Activated CD4-positive, alpha-beta T cell treated with anti-CD3 and anti-CD28 coated beads for 36 hours (primary cell): ENCODE data around the gene TP53RK. TPM values are rescaled to one million over a fixed set of nuclear protein-coding genes. Genes with fewer than 3 reads are reported as not detected.
A peak's percentile ranks its signal among the peaks of the same experiment; 100 is the strongest.

Source experiments
- ATAC-seq: fragments of 200-7000 bp; cut with Tn5 transposase; one replicate; pipeline ENCODE4 v1.10.0; 2021; ENCODE audit warnings: mild to moderate bottlenecking, moderate library complexity
- CTCF ChIA-PET: fragments of 350-600 bp; sonication (Branson Sonifier 250); formaldehyde crosslinking; loops from one replicate; lab custom pipeline; 2021; ENCODE audit warnings: antibody characterized with exemption; lab: Charles Lee
- POLR2A ChIA-PET: fragments of 350-600 bp; sonication (Branson Sonifier 250); formaldehyde crosslinking; loops from one replicate; lab custom pipeline; 2021; ENCODE audit warnings: antibody characterized with exemption, inconsistent platforms; lab: Charles Lee
- DNase-seq: peaks from one replicate; pipeline ENCODE4 v3.0.0-alpha.2; 2020
- H3K27ac Mint-ChIP-seq: one replicate; pipeline ENCODE4 v1.8.0; 2021; ENCODE audit warnings: mixed read lengths
- H3K27me3 Mint-ChIP-seq: one replicate; pipeline ENCODE4 v1.8.0; 2021; ENCODE audit warnings: mixed read lengths
- H3K36me3 Mint-ChIP-seq: one replicate; pipeline ENCODE4 v1.8.0; 2021; ENCODE audit warnings: low read depth, mixed read lengths
- H3K4me1 Mint-ChIP-seq: one replicate; pipeline ENCODE4 v1.8.0; 2021; ENCODE audit warnings: mixed read lengths
- H3K4me3 Mint-ChIP-seq: one replicate; pipeline ENCODE4 v1.8.0; 2021; ENCODE audit warnings: mild to moderate bottlenecking, moderate library complexity, mixed read lengths
- H3K9me3 Mint-ChIP-seq: one replicate; pipeline ENCODE4 v1.8.0; 2021; ENCODE audit warnings: low read depth, mixed read lengths
- intact Hi-C, 2 experiments: fragments of 100-400 bp; cut with DNase I in 1 of 2; cut with micrococcal nuclease in 1 of 2; formaldehyde crosslinking; loops; one replicate each; pipeline versions ENCODE4 v1.14.2 to v1.15.1; 2022 to 2024; cut with DNase I, micrococcal nuclease
- total RNA-seq, 2 experiments: library from RNA; stranded (reverse); gene quantifications; one replicate each; pipeline ENCODE4 v1.2.3, GENCODE V29; 2021

TP53RK gene
- total RNA-seq, 2 experiments from 2014 or later, result 11.2 to 12.1 TPM

DNA sequence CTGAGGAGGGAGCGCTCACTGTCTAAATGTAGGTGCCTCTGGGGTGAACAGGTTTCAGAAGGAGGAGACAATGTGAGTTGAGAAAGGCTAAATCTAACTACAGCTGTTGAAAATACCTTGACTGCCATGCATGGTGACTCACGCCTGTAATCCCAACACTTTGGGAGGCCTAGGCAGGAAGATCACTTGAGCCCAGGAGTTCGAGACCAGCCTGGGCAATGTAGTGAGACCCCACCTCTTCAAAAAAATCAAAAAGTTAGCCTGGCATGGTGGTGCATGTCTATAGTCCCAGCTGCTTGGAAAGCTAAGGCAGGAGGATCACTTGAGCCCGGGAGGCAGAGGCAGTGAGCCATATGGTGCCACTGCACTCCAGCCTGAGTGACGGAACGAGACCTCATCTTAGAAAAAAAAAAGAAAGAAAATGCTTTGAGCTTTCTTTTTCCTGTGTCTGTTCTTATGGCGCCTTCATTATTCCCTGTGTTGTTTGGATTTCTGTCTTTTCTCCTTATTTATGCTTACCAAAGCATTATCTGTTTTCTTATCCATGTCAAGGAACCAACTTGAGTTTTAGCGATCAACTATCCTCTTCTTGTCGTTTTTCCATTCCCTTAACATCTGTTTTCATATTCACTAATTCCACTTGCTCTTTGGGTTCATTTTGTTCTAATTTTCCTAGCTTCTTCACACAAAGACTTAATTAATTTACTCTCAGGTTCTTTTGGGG lies 28.7 kb upstream of the TP53RK start:
- POLR2A ChIA-PET, result interaction anchor here (0.5 to 0.6 kb wide), 2 partner anchors 8 to 633 kb away, joined by 3 to 4 read pairs; no protein-coding TSS in a partner anchor
- intact Hi-C loops, result no loop called here
- H3K4me1 Mint-ChIP-seq, result no peaks in the 10 kb centered on the region
- H3K27ac Mint-ChIP-seq, result no peak overlapping the region
- H3K4me3 Mint-ChIP-seq, result no peak overlapping the region
- H3K36me3 Mint-ChIP-seq, result no peaks in the 10 kb centered on the region
- no peak for DNase-seq
- ATAC-seq, result no peak
- CTCF ChIA-PET, result no interaction called here
- H3K9me3 Mint-ChIP-seq, result peaks cover 8% of the 10 kb centered on the region
- peaks cover 23% of the 10 kb centered on the region for H3K27me3 Mint-ChIP-seq

DNA sequence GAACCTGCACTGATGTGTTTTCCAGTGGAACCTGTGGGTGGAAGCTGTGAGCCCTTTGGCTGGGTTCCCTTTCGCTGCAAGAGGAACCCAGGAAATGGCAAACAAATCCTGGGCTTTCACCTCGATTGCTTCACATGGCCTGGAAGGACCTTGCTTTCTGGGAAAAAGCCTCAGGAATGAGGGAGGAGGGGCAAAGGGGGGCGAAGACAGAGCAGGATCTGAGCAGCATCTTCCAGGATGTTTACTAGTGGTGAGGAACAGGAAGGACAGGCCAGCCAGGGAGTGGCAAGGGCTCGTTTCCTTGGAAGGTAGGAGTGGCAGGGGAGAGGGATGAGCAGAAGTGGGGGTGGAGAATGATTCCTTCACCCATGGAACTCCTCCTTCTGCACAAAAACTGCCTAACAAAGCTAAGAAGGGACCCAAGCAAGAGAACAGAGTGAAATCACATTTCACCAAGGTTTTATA lies 26.1 kb upstream of the TP53RK start:
- Mint-ChIP-seq H3K4me1 (peaks cover 1% of the 10 kb centered on the region), H3K27me3 (peaks cover 36% of the 10 kb centered on the region), H3K27ac (no peak overlapping the region), H3K4me3 (no peak overlapping the region), H3K36me3 (no peaks in the 10 kb centered on the region), H3K9me3 (peaks cover 6% of the 10 kb centered on the region)
- ATAC-seq (no peak), DNase-seq (no peak)
- POLR2A ChIA-PET, result no interaction called here
- CTCF ChIA-PET, result no interaction called here
- intact Hi-C loops, result no loop called here

DNA sequence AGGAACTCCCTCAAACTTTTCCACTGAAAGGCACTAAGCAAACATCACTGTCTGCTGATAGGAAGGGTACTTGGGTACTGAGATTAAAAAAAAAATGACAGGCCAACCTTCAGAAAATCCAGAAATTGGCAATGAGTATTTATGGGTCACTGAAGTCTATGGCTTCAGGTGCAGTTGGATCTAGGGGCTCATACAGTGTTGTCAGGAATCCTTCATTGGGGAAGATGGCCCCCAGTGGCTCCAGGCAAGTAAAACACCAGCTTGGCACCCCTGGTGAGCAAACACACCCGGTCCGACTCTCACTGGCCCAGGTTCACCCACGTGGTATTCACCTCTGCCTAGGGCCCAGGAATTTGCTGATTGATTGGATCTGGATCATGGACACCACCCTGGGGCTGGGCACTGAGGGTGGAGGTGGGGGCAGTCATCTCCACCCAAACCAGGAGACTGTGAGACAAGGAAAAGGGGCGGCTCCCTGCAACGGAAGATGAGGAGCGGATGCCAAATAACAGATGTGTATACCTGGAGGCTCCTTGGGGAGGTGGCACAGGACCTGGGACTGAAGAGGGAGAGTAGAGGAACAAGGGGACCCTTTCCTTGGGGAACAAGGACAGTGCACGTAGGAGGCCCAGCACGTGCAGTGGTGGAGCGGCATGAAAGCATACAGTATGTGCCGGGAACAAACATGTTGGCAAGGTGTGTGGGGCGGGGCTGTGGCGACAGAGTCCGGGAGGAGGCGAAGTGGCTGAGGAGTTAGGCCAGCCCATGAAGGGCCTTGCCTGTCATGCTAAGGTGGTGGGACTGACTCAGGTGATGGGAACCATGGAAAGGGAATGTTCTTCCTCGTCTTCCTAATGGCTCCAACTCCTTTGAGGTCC lies 25.0 kb upstream of the TP53RK start:
- DNase-seq, result no peak
- no peak overlapping the region for H3K4me3 Mint-ChIP-seq
- ChIA-PET POLR2A (no interaction called here), CTCF (no interaction called here)
- no peak for ATAC-seq
- H3K4me1 Mint-ChIP-seq, result peaks cover 8% of the 10 kb centered on the region
- H3K27me3 Mint-ChIP-seq, result peaks cover 42% of the 10 kb centered on the region
- intact Hi-C loops, result no loop called here
- H3K9me3 Mint-ChIP-seq, result no peaks in the 10 kb centered on the region
- H3K36me3 Mint-ChIP-seq, result no peaks in the 10 kb centered on the region
- H3K27ac Mint-ChIP-seq, result no peak overlapping the region

GRCh38 chr20:46712056-46712636 lies 22.9 kb upstream of the TP53RK start:
- Mint-ChIP-seq H3K36me3 (no peaks in the 10 kb centered on the region), H3K4me1 (peaks cover 11% of the 10 kb centered on the region), H3K27me3 (peaks cover 55% of the 10 kb centered on the region), H3K9me3 (no peaks in the 10 kb centered on the region), H3K4me3 (no peak overlapping the region), H3K27ac (no peak overlapping the region)
- CTCF ChIA-PET, result no interaction called here
- POLR2A ChIA-PET, result no interaction called here
- DNase-seq (no peak), ATAC-seq (no peak)
- intact Hi-C loops, result no loop called here

- POLR2A ChIA-PET, result interaction anchor here (0.7 kb wide), 1 partner anchor 8 kb away, joined by 4 read pairs; no protein-coding TSS in a partner anchor
- H3K4me1 Mint-ChIP-seq, result peaks cover 11% of the 10 kb centered on the region
Observed at GRCh38 chr20:46710153-46710913, 21.1 kb upstream of the TP53RK start.

DNA sequence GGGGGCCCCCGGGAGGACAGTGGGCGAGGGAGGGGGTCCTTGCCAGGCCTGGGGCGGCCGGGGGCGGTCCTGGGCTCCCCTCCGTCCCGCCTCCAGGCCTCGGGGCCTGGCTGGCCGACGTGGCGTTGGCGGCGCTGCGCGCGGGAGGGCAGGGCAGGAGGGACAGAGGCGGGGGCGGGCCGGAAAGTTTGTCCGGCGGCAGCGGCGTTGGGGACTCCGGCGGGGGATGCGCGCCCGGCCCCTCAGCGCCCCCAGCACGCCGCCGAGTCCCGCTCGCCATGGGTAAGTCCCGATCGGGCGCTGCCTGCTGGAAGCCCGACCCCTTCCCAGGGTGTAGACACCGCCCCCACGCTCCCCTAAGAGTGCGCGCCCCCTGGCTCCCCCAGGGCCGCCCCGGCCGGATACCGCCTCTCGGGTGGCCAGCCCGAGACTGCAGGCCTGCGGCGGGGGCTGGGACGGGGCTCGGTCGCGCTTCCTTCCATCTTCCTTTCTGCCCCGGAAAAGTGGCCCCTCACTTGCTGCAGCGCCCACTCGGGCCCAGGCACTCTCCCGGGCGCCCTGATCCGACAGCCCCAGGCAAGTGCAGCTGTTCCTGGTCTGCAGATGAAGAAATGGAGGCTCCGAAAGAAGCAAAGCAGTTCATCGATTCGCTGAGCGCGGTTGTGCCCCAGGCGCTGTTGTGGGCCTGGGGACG lies 20.4 kb upstream of the TP53RK start, which contains the start of gene SLC2A10:
SLC2A10 (plus strand) TSS at position 191 of the 694 bp plus-strand sequence; CDS start at position 279, 88 bp downstream.
- DNase-seq (no peak), ATAC-seq (no peak)
- H3K9me3 Mint-ChIP-seq, result peaks cover 6% of the 10 kb centered on the region
- H3K27ac Mint-ChIP-seq, result no peak within 1 kb of the TSS
- no peaks in the 10 kb centered on the region for H3K36me3 Mint-ChIP-seq
- peaks cover 11% of the 10 kb centered on the region for H3K4me1 Mint-ChIP-seq
- intact Hi-C loops, result no loop called here
- peaks cover 62% of the 10 kb centered on the region for H3K27me3 Mint-ChIP-seq
- peak within 1 kb of the TSS; percentile 24 for H3K4me3 Mint-ChIP-seq
- POLR2A ChIA-PET, result no interaction called here
- CTCF ChIA-PET, result interaction anchor here (1.0 kb wide), 1 partner anchor 24 kb away, joined by 3 read pairs; no protein-coding TSS in a partner anchor

More at GRCh38 chr20:46710153-46710913, 21.1 kb upstream of the TP53RK start:
- no peak for ATAC-seq
- no peak for DNase-seq
- CTCF ChIA-PET, result interaction anchor here (1.0 kb wide), 1 partner anchor 25 kb away, joined by 3 read pairs; no protein-coding TSS in a partner anchor
- Mint-ChIP-seq H3K36me3 (no peaks in the 10 kb centered on the region), H3K27ac (no peak overlapping the region), H3K4me3 (peak overlapping the region; percentile 24), H3K9me3 (peaks cover 6% of the 10 kb centered on the region), H3K27me3 (peaks cover 63% of the 10 kb centered on the region)
- intact Hi-C loops, result no loop called here

DNA sequence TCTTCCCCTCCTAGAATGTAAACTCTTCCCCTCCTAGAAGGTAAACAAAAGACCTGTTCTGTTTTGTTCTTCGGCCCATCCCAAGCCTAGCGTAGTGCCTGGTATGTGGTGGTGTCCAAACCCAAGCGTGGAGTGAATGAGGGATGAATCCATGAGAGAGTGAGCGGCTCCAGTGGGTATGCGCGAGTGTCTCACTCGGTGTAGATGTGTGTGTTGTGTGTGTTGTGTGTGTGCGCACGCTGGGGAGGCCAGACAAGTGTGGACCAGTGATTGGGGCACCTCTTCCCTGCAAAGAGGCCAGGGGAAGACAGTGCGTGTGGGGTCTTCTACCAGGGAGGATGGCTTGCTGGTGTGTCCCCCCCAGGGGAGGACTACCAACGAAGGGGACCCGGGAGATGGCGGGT lies 19.8 kb upstream of the TP53RK start:
- DNase-seq (no peak), ATAC-seq (no peak)
- Mint-ChIP-seq H3K27ac (no peak overlapping the region), H3K4me3 (peak overlapping the region; percentile 4), H3K4me1 (peaks cover 11% of the 10 kb centered on the region), H3K9me3 (peaks cover 6% of the 10 kb centered on the region), H3K27me3 (peaks cover 59% of the 10 kb centered on the region), H3K36me3 (no peaks in the 10 kb centered on the region)
- intact Hi-C loops, result no loop called here
- CTCF ChIA-PET, result interaction anchor here (0.9 kb wide), 1 partner anchor 39 kb away, joined by 4 read pairs; no protein-coding TSS in a partner anchor
- POLR2A ChIA-PET, result no interaction called here

DNA sequence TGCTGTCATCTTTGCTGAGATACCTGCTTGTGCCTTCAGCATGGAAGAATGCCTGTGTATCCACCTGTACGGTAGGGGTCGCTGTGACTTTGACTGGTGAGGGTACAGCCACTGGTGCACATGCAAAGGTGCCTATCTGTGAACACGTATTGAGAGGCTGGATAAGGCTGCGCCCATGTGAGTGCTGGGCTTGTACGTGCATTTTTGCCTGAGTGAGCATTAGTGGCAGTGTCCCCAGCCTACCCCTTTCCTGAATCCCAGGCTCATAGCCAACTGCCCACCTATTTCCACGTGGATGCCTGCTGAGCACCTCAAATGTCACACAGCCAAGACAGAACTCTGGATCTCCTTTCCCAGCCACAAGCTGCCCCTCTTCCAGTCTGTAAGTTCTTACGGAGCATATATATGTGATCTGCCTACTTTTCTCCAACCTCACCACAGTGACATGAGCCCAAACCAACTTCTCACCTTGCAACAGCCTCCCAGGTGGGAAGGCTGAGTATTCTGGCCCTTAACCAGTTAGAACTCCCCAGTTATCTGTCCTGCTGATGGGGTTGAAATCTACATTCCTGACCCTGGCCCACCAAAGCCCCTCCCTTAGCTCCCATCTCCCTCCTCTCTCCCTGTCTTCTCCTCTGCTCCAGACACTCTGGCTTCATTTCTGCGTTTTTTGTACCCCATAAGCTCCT lies 19.1 kb upstream of the TP53RK start:
- ATAC-seq (peak; percentile 30), DNase-seq (peak; percentile 48)
- Mint-ChIP-seq H3K27ac (no peak overlapping the region), H3K4me3 (no peak overlapping the region), H3K27me3 (peaks cover 53% of the 10 kb centered on the region), H3K4me1 (peaks cover 11% of the 10 kb centered on the region), H3K9me3 (peaks cover 6% of the 10 kb centered on the region), H3K36me3 (no peaks in the 10 kb centered on the region)
- CTCF ChIA-PET, result interaction anchor here (0.9 kb wide), 1 partner anchor 40 kb away, joined by 4 read pairs; no protein-coding TSS in a partner anchor
- intact Hi-C loops, result no loop called here
- POLR2A ChIA-PET, result no interaction called here

GRCh38 chr20:46706242-46706641 lies 17.0 kb upstream of the TP53RK start:
- CTCF ChIA-PET, result no interaction called here
- Mint-ChIP-seq H3K27me3 (peaks cover 44% of the 10 kb centered on the region), H3K4me3 (no peak overlapping the region), H3K27ac (no peak overlapping the region), H3K4me1 (peaks cover 11% of the 10 kb centered on the region), H3K36me3 (no peaks in the 10 kb centered on the region), H3K9me3 (peaks cover 6% of the 10 kb centered on the region)
- no peak for DNase-seq
- POLR2A ChIA-PET, result no interaction called here
- intact Hi-C loops, result no loop called here
- ATAC-seq, result no peak

DNA sequence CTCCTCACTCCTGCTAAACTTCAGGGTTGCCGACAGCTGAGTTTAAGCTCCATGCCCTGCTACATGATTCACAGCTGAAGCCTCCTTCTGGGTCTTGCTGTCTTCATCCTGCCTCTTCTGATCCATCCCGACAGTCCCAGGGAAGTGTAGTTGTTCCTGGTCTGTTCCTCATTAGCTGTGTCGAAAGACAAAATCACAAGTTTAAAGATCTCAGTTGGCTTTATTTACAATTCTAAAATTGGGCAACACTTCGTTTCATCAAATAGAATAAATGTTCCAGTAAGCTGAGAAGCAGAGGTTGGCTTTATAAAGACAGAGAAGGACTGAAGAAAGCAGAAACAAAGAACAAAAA lies 16.1 kb upstream of the TP53RK start:
- no peak for ATAC-seq
- peaks cover 10% of the 10 kb centered on the region for H3K4me1 Mint-ChIP-seq
- DNase-seq, result no peak
- H3K27me3 Mint-ChIP-seq, result peaks cover 44% of the 10 kb centered on the region
- H3K9me3 Mint-ChIP-seq, result peaks cover 6% of the 10 kb centered on the region
- ChIA-PET POLR2A (no interaction called here), CTCF (no interaction called here)
- intact Hi-C loops, result no loop called here
- H3K4me3 Mint-ChIP-seq, result no peak overlapping the region
- H3K27ac Mint-ChIP-seq, result no peak overlapping the region
- no peaks in the 10 kb centered on the region for H3K36me3 Mint-ChIP-seq
